DOHH2 (cell line): Measurements from ENCODE around the gene MAPK8.

ENCODE experiments used
- H3F3A ChIP-seq: fragments of 200-600 bp; sonication (generic), shearing (Covaris generic); 2 replicates; pipeline ENCODE4 v1.6.0; 2016; ENCODE audit warnings: antibody characterized with exemption, mild to moderate bottlenecking; ENCODE audit not compliant: control insufficient read depth, insufficient read depth
- H3K27ac ChIP-seq: fragments of 200-600 bp; sonication (generic); 2 replicates; pipeline ENCODE4 v1.5.1; 2014; ENCODE audit warnings: low read depth, mild to moderate bottlenecking, low read length, moderate library complexity
- H3K27me3 ChIP-seq: fragments of 200-600 bp; sonication (generic); 2 replicates; pipeline ENCODE4 v1.6.1; 2014; ENCODE audit warnings: mild to moderate bottlenecking, low read length, mixed read lengths; ENCODE audit not compliant: control insufficient read depth
- H3K36me3 ChIP-seq: fragments of 200-600 bp; sonication (generic); 2 replicates; pipeline ENCODE4 v1.6.1; 2014; ENCODE audit warnings: mild to moderate bottlenecking, low read length, moderate library complexity, mixed read lengths; ENCODE audit not compliant: control insufficient read depth
- H3K4me1 ChIP-seq: fragments of 200-600 bp; sonication (generic); 2 replicates; pipeline ENCODE4 v1.6.1; 2014; ENCODE audit warnings: mild to moderate bottlenecking, low read length, mixed read lengths; ENCODE audit not compliant: control insufficient read depth
- H3K4me2 ChIP-seq: fragments of 200-600 bp; sonication (generic); 2 replicates; pipeline ENCODE4 v1.6.0; 2014; ENCODE audit warnings: mild to moderate bottlenecking, low read length, moderate library complexity
- H3K4me3 ChIP-seq: fragments of 200-600 bp; sonication (generic); 2 replicates; pipeline ENCODE4 v1.5.1; 2014; ENCODE audit warnings: mild to moderate bottlenecking, low read length, mixed read lengths
- H3K79me2 ChIP-seq: fragments of 200-600 bp; sonication (generic); 2 replicates; pipeline ENCODE4 v1.6.1; 2014; ENCODE audit warnings: mild to moderate bottlenecking, low read length, mixed read lengths; ENCODE audit not compliant: control insufficient read depth
- H3K9me2 ChIP-seq: fragments of 200-600 bp; sonication (generic); replicated peaks from 2 replicates; pipeline ENCODE4 v1.6.1; 2014; ENCODE audit warnings: mild to moderate bottlenecking, low read length, mixed read lengths; ENCODE audit not compliant: control insufficient read depth
- H3K9me3 ChIP-seq: fragments of 200-600 bp; sonication (generic); 2 replicates; pipeline ENCODE4 v1.6.1; 2014; ENCODE audit warnings: antibody characterized with exemption, low read length, mixed read lengths; ENCODE audit not compliant: control insufficient read depth, insufficient read depth
- H4K20me1 ChIP-seq: fragments of 200-600 bp; sonication (generic); 2 replicates; pipeline ENCODE4 v1.6.0; 2014; ENCODE audit warnings: low read depth, mild to moderate bottlenecking, antibody characterized with exemption, low read length, moderate library complexity; ENCODE audit not compliant: control insufficient read depth, insufficient read depth
- CTCF ChIP-seq: fragments of 200-600 bp; sonication (generic); IDR thresholded peaks from one replicate; pipeline ENCODE4 v1.5.1; 2014; ENCODE audit warnings: antibody characterized with exemption, mild to moderate bottlenecking, low read depth, low read length; ENCODE audit not compliant: poor library complexity, severe bottlenecking
- EZH2phosphoT487 ChIP-seq: fragments of 200-600 bp; sonication (generic); IDR thresholded peaks from 2 replicates; pipeline ENCODE4 v1.6.1; 2017; ENCODE audit warnings: borderline replicate concordance, mild to moderate bottlenecking, antibody characterized with exemption, low read length, moderate library complexity, mixed read lengths

MAPK8 gene

GRCh38 chr10:48431871-48432270, 125.4 kb downstream of the MAPK8 start:
- Histone ChIP-seq H3F3A (no peaks in the 10 kb centered on the region), H3K27ac (no peak overlapping the region), H3K4me1 (no peaks in the 10 kb centered on the region), H3K36me3 (no peaks in the 10 kb centered on the region), H3K9me3 (no peaks in the 10 kb centered on the region), H3K9me2 (no peaks in the 10 kb centered on the region), H3K4me3 (no peak overlapping the region), H3K27me3 (no peaks in the 10 kb centered on the region), H3K4me2 (no peak overlapping the region), H3K79me2 (no peaks in the 10 kb centered on the region), H4K20me1 (no peaks in the 10 kb centered on the region)
- TF ChIP-seq CTCF (no peak), EZH2phosphoT487 (no peak)

- TF ChIP-seq CTCF: no peak
- no peak for TF ChIP-seq EZH2phosphoT487
- Histone ChIP-seq H3K79me2 (no peaks in the 10 kb centered on the region), H3K4me1 (no peaks in the 10 kb centered on the region), H3K27me3 (no peaks in the 10 kb centered on the region), H3K9me2 (no peaks in the 10 kb centered on the region), H3K9me3 (no peaks in the 10 kb centered on the region), H4K20me1 (no peaks in the 10 kb centered on the region), H3K27ac (no peak overlapping the region), H3K36me3 (no peaks in the 10 kb centered on the region), H3K4me2 (no peak overlapping the region), H3F3A (no peaks in the 10 kb centered on the region), H3K4me3 (no peak overlapping the region)
Measured at GRCh38 chr10:48437546-48437945, 131.1 kb downstream of the MAPK8 start.

GRCh38 chr10:48439031-48439430, 132.6 kb downstream of the MAPK8 start:
- H3K27ac ChIP-seq: no peak overlapping the region
- H3K9me2 ChIP-seq: no peaks in the 10 kb centered on the region
- H3K4me1 ChIP-seq: no peaks in the 10 kb centered on the region
- no peaks in the 10 kb centered on the region for H4K20me1 ChIP-seq
- H3K27me3 ChIP-seq: no peaks in the 10 kb centered on the region; the same call in 1 of the 2 replicates
- H3K4me2 ChIP-seq: no peak overlapping the region
- H3F3A ChIP-seq: no peaks in the 10 kb centered on the region
- no peaks in the 10 kb centered on the region for H3K79me2 ChIP-seq
- no peak for TF ChIP-seq EZH2phosphoT487
- no peak for TF ChIP-seq CTCF
- H3K9me3 ChIP-seq: no peaks in the 10 kb centered on the region
- H3K36me3 ChIP-seq: no peaks in the 10 kb centered on the region
- no peak overlapping the region for H3K4me3 ChIP-seq

- Histone ChIP-seq H3K4me2 (no peak overlapping the region), H3K4me1 (no peaks in the 10 kb centered on the region), H4K20me1 (no peaks in the 10 kb centered on the region), H3K79me2 (no peaks in the 10 kb centered on the region), H3K9me3 (no peaks in the 10 kb centered on the region), H3K9me2 (no peaks in the 10 kb centered on the region), H3K27me3 (no peaks in the 10 kb centered on the region; the same call in 1 of the 2 replicates), H3K27ac (no peak overlapping the region), H3F3A (no peaks in the 10 kb centered on the region), H3K4me3 (no peak overlapping the region), H3K36me3 (no peaks in the 10 kb centered on the region)
- TF ChIP-seq CTCF: no peak
- no peak for TF ChIP-seq EZH2phosphoT487
Measured at GRCh38 chr10:48439581-48440041, 133.1 kb downstream of the MAPK8 start.
